ENCODE results near the gene MC2R. TPM values are rescaled to one million over a fixed set of nuclear protein-coding genes. Genes with fewer than 3 reads are reported as not detected.
"Not testable (repeated sequence)": the region's sequence is repeated elsewhere in the genome, so short reads cannot be mapped to it uniquely, and the experiment has no call there.

Gene MC2R
- total RNA-seq, 1 donor from 2014 or later = not detected

GRCh38 chr18:13872373-13872772 lies 43.0 kb downstream of the MC2R start:
- Histone ChIP-seq H3K27ac (no peak overlapping the region), H3K9me3 (no peaks in the 10 kb centered on the region), H3K4me3 (no peak overlapping the region), H3K4me1 (no peaks in the 10 kb centered on the region), H3K36me3 (no peaks in the 10 kb centered on the region), H3K27me3 (peaks cover 21% of the 10 kb centered on the region)
- TF ChIP-seq CTCF (IDR thresholded peaks at IDR 0.05) = no peak
- ATAC-seq (no peak), DNase-seq (no peak)
- intact Hi-C loops (cut with DNase I) = no loop called here

GRCh38 chr18:13871701-13872100 lies 43.6 kb downstream of the MC2R start:
- no peaks in the 10 kb centered on the region for H3K9me3 ChIP-seq
- TF ChIP-seq CTCF (IDR thresholded peaks at IDR 0.05) = no peak
- H3K4me3 ChIP-seq = no peak overlapping the region
- H3K27ac ChIP-seq = no peak overlapping the region
- no peak for DNase-seq
- ATAC-seq = no peak
- no peaks in the 10 kb centered on the region for H3K36me3 ChIP-seq
- no peaks in the 10 kb centered on the region for H3K4me1 ChIP-seq
- intact Hi-C loops (cut with DNase I) = no loop called here
- H3K27me3 ChIP-seq = peaks cover 21% of the 10 kb centered on the region

GRCh38 chr18:13868501-13869271 lies 46.6 kb downstream of the MC2R start:
- Histone ChIP-seq H3K36me3 (no peaks in the 10 kb centered on the region), H3K27me3 (peaks cover 21% of the 10 kb centered on the region), H3K9me3 (no peaks in the 10 kb centered on the region), H3K4me1 (no peaks in the 10 kb centered on the region), H3K27ac (no peak overlapping the region), H3K4me3 (no peak overlapping the region)
- DNase-seq (no peak), ATAC-seq (no peak)
- intact Hi-C loops (cut with DNase I) = no loop called here
- no peak for TF ChIP-seq CTCF (IDR thresholded peaks at IDR 0.05)

- ATAC-seq; H3K36me3 ChIP-seq; H3K27ac ChIP-seq; H3K9me3 ChIP-seq; H3K4me1 ChIP-seq; intact Hi-C loops (cut with DNase I); DNase-seq; H3K27me3 ChIP-seq; H3K4me3 ChIP-seq: not testable (repeated sequence)
These were observed 52.4 kb downstream of the MC2R start for GRCh38 chr18:13862898-13863297.

GRCh38 chr18:13849791-13850190 lies 65.5 kb downstream of the MC2R start:
- no peak overlapping the region for H3K27ac ChIP-seq
- TF ChIP-seq CTCF (IDR thresholded peaks at IDR 0.05) = no peak
- no peak for ATAC-seq
- intact Hi-C loops (cut with DNase I) = no loop called here
- no peak overlapping the region for H3K4me3 ChIP-seq
- peaks cover 8% of the 10 kb centered on the region for H3K9me3 ChIP-seq
- DNase-seq = no peak
- H3K36me3 ChIP-seq = no peaks in the 10 kb centered on the region
- H3K4me1 ChIP-seq = no peaks in the 10 kb centered on the region
- no peaks in the 10 kb centered on the region for H3K27me3 ChIP-seq

- intact Hi-C loops (cut with DNase I) = no loop called here
- Histone ChIP-seq H3K36me3 (no peaks in the 10 kb centered on the region), H3K9me3 (no peaks in the 10 kb centered on the region), H3K27me3 (no peaks in the 10 kb centered on the region), H3K4me3 (no peak overlapping the region), H3K4me1 (no peaks in the 10 kb centered on the region), H3K27ac (no peak overlapping the region)
- no peak for DNase-seq
- ATAC-seq = no peak
- no peak for TF ChIP-seq CTCF (IDR thresholded peaks at IDR 0.05)
These were observed 78.8 kb downstream of the MC2R start for GRCh38 chr18:13836559-13836958.
